IMR-90 (cell line): ENCODE measurements around the gene WASL. TPM values are rescaled to one million over a fixed set of nuclear protein-coding genes. Genes with fewer than 3 reads are reported as not detected.

ENCODE experiments used
- ATAC-seq: fragments of 200-7000 bp; cut with Tn5 transposase; 2 replicates; pipeline ENCODE4 v1.9.1; 2020; ENCODE audit warnings: low read depth, mild to moderate bottlenecking, moderate library complexity
- BruUV-seq: library from RNA; stranded (reverse); fragments of 400-500 nt; replicated peaks from 2 replicates; lab custom pipeline; 2021; lab: Mats Ljungman, UMichigan
- CTCF ChIA-PET: fragments of 300-600 bp; formaldehyde crosslinking; extraction: SDS; loops from one replicate; lab custom pipeline; 2021; ENCODE audit warnings: antibody characterized with exemption; lab: Yijun Ruan, JAX
- POLR2A ChIA-PET: fragments of 300-600 bp; sonication (Branson Sonifier 250); formaldehyde crosslinking; loops from one replicate; lab custom pipeline; 2022; ENCODE audit warnings: antibody characterized with exemption; ENCODE audit not compliant: unreplicated experiment; lab: Charles Lee
- DNase-seq: peaks from one replicate; pipeline ENCODE4 v3.0.0; 2013
- H2AFZ ChIP-seq: replicated peaks from 2 replicates; pipeline ENCODE3; 2013; ENCODE audit warnings: low read length, mild to moderate bottlenecking; ENCODE audit not compliant: poor library complexity
- H2AK5ac ChIP-seq: 2 replicates; pipeline ENCODE4 v1.6.1; 2013; ENCODE audit warnings: low read depth, low read length, inconsistent platforms
- H2AK9ac ChIP-seq: replicated peaks from 2 replicates; pipeline ENCODE3; 2013; ENCODE audit warnings: mild to moderate bottlenecking, low read depth, low read length, moderate library complexity; ENCODE audit not compliant: poor library complexity
- H2BK120ac ChIP-seq: 2 replicates; pipeline ENCODE4 v1.6.1; 2013; ENCODE audit warnings: low read depth, low read length, inconsistent platforms
- H2BK15ac ChIP-seq: 3 replicates; pipeline ENCODE4 v1.6.1; 2013; ENCODE audit warnings: low read depth, low read length, inconsistent platforms
- H2BK20ac ChIP-seq: 2 replicates; pipeline ENCODE4 v1.6.1; 2013; ENCODE audit warnings: low read depth, mild to moderate bottlenecking, inconsistent platforms, low read length, moderate library complexity
- H2BK5ac ChIP-seq: 2 replicates; pipeline ENCODE4 v1.6.1; 2013; ENCODE audit warnings: mild to moderate bottlenecking, low read depth, low read length, inconsistent platforms; ENCODE audit not compliant: poor library complexity, severe bottlenecking
- H3K14ac ChIP-seq: replicated peaks from 2 replicates; pipeline ENCODE4 v1.6.1; 2013; ENCODE audit warnings: low read depth, low read length, inconsistent platforms
- H3K18ac ChIP-seq: 2 replicates; pipeline ENCODE4 v1.6.1; 2013; ENCODE audit warnings: low read depth, low read length, control low read depth
- H3K23ac ChIP-seq: 2 replicates; pipeline ENCODE4 v1.6.1; 2013; ENCODE audit warnings: low read depth, low read length, inconsistent platforms
- H3K27ac ChIP-seq: 2 replicates; pipeline ENCODE4 v1.5.1; 2013; ENCODE audit warnings: mild to moderate bottlenecking, control low read depth, low read length; ENCODE audit not compliant: insufficient read depth
- H3K27me3 ChIP-seq: 2 replicates; pipeline ENCODE4 v1.6.1; 2013; ENCODE audit warnings: low read length; ENCODE audit not compliant: control insufficient read depth, insufficient read depth
- H3K36me3 ChIP-seq: 2 replicates; pipeline ENCODE4 v1.6.1; 2013; ENCODE audit warnings: low read length, mixed read lengths; ENCODE audit not compliant: control insufficient read depth, insufficient read depth
- H3K4ac ChIP-seq: 2 replicates; pipeline ENCODE4 v1.6.1; 2013; ENCODE audit warnings: low read depth, low read length, inconsistent platforms
- H3K4me1 ChIP-seq: 2 replicates; pipeline ENCODE4 v1.6.1; 2013; ENCODE audit warnings: low read length, mixed read lengths; ENCODE audit not compliant: control insufficient read depth, insufficient read depth
- H3K4me2 ChIP-seq: 2 replicates; pipeline ENCODE4 v1.6.1; 2013; ENCODE audit warnings: low read depth, mild to moderate bottlenecking, control low read depth, low read length, moderate library complexity
- H3K4me3 ChIP-seq: 2 replicates; pipeline ENCODE4 v1.5.1; 2013; ENCODE audit warnings: low read depth, mild to moderate bottlenecking, control low read depth, low read length, moderate library complexity; ENCODE audit not compliant: insufficient read depth
- H3K56ac ChIP-seq: 2 replicates; pipeline ENCODE4 v1.6.1; 2013; ENCODE audit warnings: low read length, inconsistent platforms; ENCODE audit not compliant: insufficient read depth; ENCODE audit errors: extremely low read depth
- H3K79me1 ChIP-seq, 2 experiments: 2 replicates each; pipeline ENCODE4 v1.6.1; 2013; ENCODE audit warnings: low read length in 2 of 2, inconsistent platforms in 1 of 2, low read depth in 1 of 2
- H3K9ac ChIP-seq: 2 replicates; pipeline ENCODE4 v1.6.1; 2013; ENCODE audit warnings: low read depth, low read length, control low read depth
- H3K9me1 ChIP-seq: 2 replicates; pipeline ENCODE4 v1.6.1; 2013; ENCODE audit warnings: low read length, inconsistent platforms; ENCODE audit not compliant: insufficient read depth
- H3K9me3 ChIP-seq: 2 replicates; pipeline ENCODE4 v1.6.1; 2013; ENCODE audit warnings: low read length; ENCODE audit not compliant: control insufficient read depth, insufficient read depth
- H4K20me1 ChIP-seq: 2 replicates; pipeline ENCODE4 v1.6.1; 2013; ENCODE audit warnings: low read length, inconsistent platforms; ENCODE audit not compliant: insufficient read depth
- H4K5ac ChIP-seq: 2 replicates; pipeline ENCODE4 v1.6.1; 2013; ENCODE audit warnings: mild to moderate bottlenecking, low read depth, low read length, control low read depth
- H4K8ac ChIP-seq, 2 experiments: 2 replicates each; pipeline ENCODE4 v1.6.1; 2013; ENCODE audit warnings: low read depth in 2 of 2, low read length in 2 of 2, control low read depth in 1 of 2, inconsistent platforms in 1 of 2
- H4K91ac ChIP-seq: 2 replicates; pipeline ENCODE4 v1.6.1; 2013; ENCODE audit warnings: low read depth, low read length, inconsistent platforms; ENCODE audit not compliant: insufficient read depth
- BHLHE40 ChIP-seq: fragments of 150-350 bp; IDR thresholded peaks from 2 replicates; pipeline ENCODE4 v1.6.1; 2016; ENCODE audit warnings: mild to moderate bottlenecking, low read depth, low read length
- CEBPB ChIP-seq: IDR thresholded peaks from 2 replicates; pipeline ENCODE4 v1.6.1; 2012; ENCODE audit warnings: low read depth, low read length, improper control_type of control experiment
- CHD1 ChIP-seq: IDR thresholded peaks from 2 replicates; pipeline ENCODE4 v1.6.1; 2012; ENCODE audit warnings: low read depth, low read length, improper control_type of control experiment
- FOS ChIP-seq: fragments of 150-350 bp; IDR thresholded peaks from 2 replicates; pipeline ENCODE4 v1.6.1; 2016; ENCODE audit warnings: low read depth, low read length
- MAFK ChIP-seq: IDR thresholded peaks from 2 replicates; pipeline ENCODE4 v1.6.1; 2012; ENCODE audit warnings: low read depth, low read length, improper control_type of control experiment
- MAZ ChIP-seq: IDR thresholded peaks from 2 replicates; pipeline ENCODE4 v1.6.1; 2012; ENCODE audit warnings: low read depth, mild to moderate bottlenecking, low read length, improper control_type of control experiment, moderate library complexity, borderline replicate concordance
- MXI1 ChIP-seq: IDR thresholded peaks from 2 replicates; pipeline ENCODE4 v1.6.1; 2012; ENCODE audit warnings: low read depth, mild to moderate bottlenecking, low read length, moderate library complexity, borderline replicate concordance
- NFE2L2 ChIP-seq: fragments of 150-350 bp; IDR thresholded peaks from 2 replicates; pipeline ENCODE4 v1.6.1; 2016; ENCODE audit warnings: low read depth, mild to moderate bottlenecking, low read length
- POLR2A ChIP-seq: IDR thresholded peaks from 2 replicates; pipeline ENCODE4 v1.6.1; 2012; ENCODE audit warnings: mild to moderate bottlenecking, low read depth, low read length
- RAD21 ChIP-seq: IDR thresholded peaks from 2 replicates; pipeline ENCODE4 v1.6.1; 2012; ENCODE audit warnings: low read length, improper control_type of control experiment
- RCOR1 ChIP-seq: IDR thresholded peaks from 2 replicates; pipeline ENCODE4 v1.6.1; 2012; ENCODE audit warnings: mild to moderate bottlenecking, low read length, improper control_type of control experiment; ENCODE audit not compliant: insufficient replicate concordance
- RFX5 ChIP-seq: IDR thresholded peaks from 2 replicates; pipeline ENCODE4 v1.8.0; 2012; ENCODE audit warnings: low read depth, mild to moderate bottlenecking, low read length, moderate library complexity
- SMC3 ChIP-seq: fragments of 150-350 bp; IDR thresholded peaks from 2 replicates; pipeline ENCODE4 v1.6.1; 2016; ENCODE audit warnings: low read depth, mild to moderate bottlenecking, antibody characterized with exemption, low read length, moderate library complexity
- WGBS, 2 experiments: methylation state at CpG; one replicate each; pipeline versions ENCODE4 v1.1.5 to v1.1.7; 2013; ENCODE audit warnings: missing lambda C conversion rate in 2 of 2; ENCODE audit not compliant: insufficient read length in 1 of 2; ENCODE audit errors: extremely low coverage in 2 of 2; 5-methylcytosine and 5-hydroxymethylcytosine counted together
- dilution Hi-C: fragments of 300-500 bp; cut with HindIII; formaldehyde crosslinking; loops from one replicate; pipeline ENCODE4 v1.14.3; 2018; ENCODE audit warnings: low sequenced_read_pairs; ENCODE audit not compliant: unreplicated experiment
- in situ Hi-C: fragments of 300-500 bp; cut with MboI; formaldehyde crosslinking; loops from 3 replicates; pipeline ENCODE4 v1.14.3; 2019; ENCODE audit warnings: low sequenced_read_pairs, inconsistent platforms, mixed read lengths
- intact Hi-C: fragments of 100-400 bp; cut with micrococcal nuclease; formaldehyde crosslinking; loops from 2 replicates; pipeline ENCODE4 v1.10.0; 2022
- polyA plus RNA-seq, 3 experiments: library from polyadenylated mRNA; depleted of rRNA; stranded (reverse); fragments of >200 nt; gene quantifications; 2 replicates each; pipeline ENCODE4 v1.2.3, GENCODE V29; 2012; ENCODE audit warnings: low replicate concordance in 1 of 3
- total RNA-seq: library from RNA; depleted of rRNA; stranded (reverse); fragments of >200 nt; gene quantifications from 2 replicates; pipeline ENCODE4 v1.2.3, GENCODE V29; 2012
- TF ChIP-seq, protein P1 (sequence below): fragments of 150-350 bp; IDR thresholded peaks from 2 replicates; pipeline ENCODE4 v1.6.1; 2016; ENCODE audit warnings: low read depth, mild to moderate bottlenecking, low read length, moderate library complexity, borderline replicate concordance
- TF ChIP-seq, protein P2 (sequence below): fragments of 150-350 bp; IDR thresholded peaks from 2 replicates; pipeline ENCODE4 v1.6.1; 2017; ENCODE audit warnings: mild to moderate bottlenecking, antibody characterized with exemption, low read length, low read depth
- TF ChIP-seq, protein P3 (sequence below): conservative IDR thresholded peaks from 2 replicates; pipeline ENCODE4 v1.5.1; 2012; ENCODE audit warnings: mild to moderate bottlenecking, low read depth, low read length, improper control_type of control experiment

The WASL gene
- total and polyA plus RNA-seq, 2 of the 4 experiments (the other 2 are of a cell fraction) = 2.3 to 7.9 TPM

DNA sequence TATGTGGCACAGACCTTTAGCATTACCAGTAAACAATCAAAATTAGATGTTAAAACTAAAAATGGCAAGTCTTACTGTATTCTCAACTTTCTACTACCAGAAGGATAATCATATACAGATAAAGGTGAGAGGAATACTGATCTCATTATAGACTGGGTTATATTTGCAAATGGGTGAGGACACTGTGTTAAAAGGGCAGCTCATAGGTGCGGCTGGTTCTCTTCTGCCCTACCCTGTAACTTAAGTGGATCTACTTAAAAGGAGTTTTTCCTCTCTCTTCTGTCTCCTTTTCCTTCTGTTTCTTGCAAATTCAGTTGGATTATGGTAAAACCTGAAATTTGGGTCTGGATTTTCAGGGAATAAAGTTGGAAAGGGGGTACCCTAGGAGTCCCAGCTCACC is 33.0 kb downstream of the WASL start:
- Histone ChIP-seq H3K9me1 (peaks cover 16% of the 10 kb centered on the region), H2AK5ac (no peak overlapping the region), H2BK20ac (no peak overlapping the region), H2BK15ac (no peak overlapping the region), H3K9me3 (no peaks in the 10 kb centered on the region), H3K14ac (no peak overlapping the region), H3K79me1 (peaks cover 22 to 60% of the 10 kb centered on the region in 2 experiments), H3K27ac (no peak overlapping the region), H3K27me3 (no peaks in the 10 kb centered on the region), H4K8ac (no peak overlapping the region), H3K4me2 (no peak overlapping the region), H3K36me3 (no peaks in the 10 kb centered on the region), H4K5ac (no peak overlapping the region), H3K4me1 (peaks cover 15% of the 10 kb centered on the region), H2BK120ac (no peak overlapping the region), H4K20me1 (peaks cover 39% of the 10 kb centered on the region; the same call in 1 of the 2 replicates), H2BK5ac (no peak overlapping the region), H2AK9ac (no peak overlapping the region), H3K18ac (no peak overlapping the region), H2AFZ (no peak overlapping the region), H3K56ac (no peak overlapping the region), H3K9ac (no peak overlapping the region), H3K4me3 (no peak overlapping the region), H3K23ac (no peak overlapping the region), H4K91ac (no peak overlapping the region), H3K4ac (no peak overlapping the region)
- WGBS, 2 experiments = no CpG with 5 or more reads among the region's 1 CpG
- dilution Hi-C loops (no loop called here), intact Hi-C loops (no loop called here), in situ Hi-C loops (no loop called here)
- DNase-seq = no peak
- BruUV-seq = no TSS peak
- no peak for TF ChIP-seq FOS
- no peak for TF ChIP-seq MAFK
- no peak for TF ChIP-seq RFX5
- no peak for TF ChIP-seq RAD21
- TF ChIP-seq CEBPB = no peak
- TF ChIP-seq, protein P1, sequence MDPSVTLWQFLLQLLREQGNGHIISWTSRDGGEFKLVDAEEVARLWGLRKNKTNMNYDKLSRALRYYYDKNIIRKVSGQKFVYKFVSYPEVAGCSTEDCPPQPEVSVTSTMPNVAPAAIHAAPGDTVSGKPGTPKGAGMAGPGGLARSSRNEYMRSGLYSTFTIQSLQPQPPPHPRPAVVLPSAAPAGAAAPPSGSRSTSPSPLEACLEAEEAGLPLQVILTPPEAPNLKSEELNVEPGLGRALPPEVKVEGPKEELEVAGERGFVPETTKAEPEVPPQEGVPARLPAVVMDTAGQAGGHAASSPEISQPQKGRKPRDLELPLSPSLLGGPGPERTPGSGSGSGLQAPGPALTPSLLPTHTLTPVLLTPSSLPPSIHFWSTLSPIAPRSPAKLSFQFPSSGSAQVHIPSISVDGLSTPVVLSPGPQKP = no peak
- no peak for TF ChIP-seq SMC3
- TF ChIP-seq, protein P2, sequence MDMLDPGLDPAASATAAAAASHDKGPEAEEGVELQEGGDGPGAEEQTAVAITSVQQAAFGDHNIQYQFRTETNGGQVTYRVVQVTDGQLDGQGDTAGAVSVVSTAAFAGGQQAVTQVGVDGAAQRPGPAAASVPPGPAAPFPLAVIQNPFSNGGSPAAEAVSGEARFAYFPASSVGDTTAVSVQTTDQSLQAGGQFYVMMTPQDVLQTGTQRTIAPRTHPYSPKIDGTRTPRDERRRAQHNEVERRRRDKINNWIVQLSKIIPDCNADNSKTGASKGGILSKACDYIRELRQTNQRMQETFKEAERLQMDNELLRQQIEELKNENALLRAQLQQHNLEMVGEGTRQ = no peak
- TF ChIP-seq BHLHE40 = no peak
- no peak for TF ChIP-seq POLR2A
- TF ChIP-seq MAZ = no peak
- TF ChIP-seq NFE2L2 = no peak
- TF ChIP-seq MXI1 = no peak
- TF ChIP-seq RCOR1 = no peak
- TF ChIP-seq CHD1 = no peak
- TF ChIP-seq, protein P3, sequence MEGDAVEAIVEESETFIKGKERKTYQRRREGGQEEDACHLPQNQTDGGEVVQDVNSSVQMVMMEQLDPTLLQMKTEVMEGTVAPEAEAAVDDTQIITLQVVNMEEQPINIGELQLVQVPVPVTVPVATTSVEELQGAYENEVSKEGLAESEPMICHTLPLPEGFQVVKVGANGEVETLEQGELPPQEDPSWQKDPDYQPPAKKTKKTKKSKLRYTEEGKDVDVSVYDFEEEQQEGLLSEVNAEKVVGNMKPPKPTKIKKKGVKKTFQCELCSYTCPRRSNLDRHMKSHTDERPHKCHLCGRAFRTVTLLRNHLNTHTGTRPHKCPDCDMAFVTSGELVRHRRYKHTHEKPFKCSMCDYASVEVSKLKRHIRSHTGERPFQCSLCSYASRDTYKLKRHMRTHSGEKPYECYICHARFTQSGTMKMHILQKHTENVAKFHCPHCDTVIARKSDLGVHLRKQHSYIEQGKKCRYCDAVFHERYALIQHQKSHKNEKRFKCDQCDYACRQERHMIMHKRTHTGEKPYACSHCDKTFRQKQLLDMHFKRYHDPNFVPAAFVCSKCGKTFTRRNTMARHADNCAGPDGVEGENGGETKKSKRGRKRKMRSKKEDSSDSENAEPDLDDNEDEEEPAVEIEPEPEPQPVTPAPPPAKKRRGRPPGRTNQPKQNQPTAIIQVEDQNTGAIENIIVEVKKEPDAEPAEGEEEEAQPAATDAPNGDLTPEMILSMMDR = no peak
- no peak for ATAC-seq
- CTCF ChIA-PET = interaction anchor here (1.0 kb wide), 1 partner anchor 116 kb away, joined by 3 read pairs; no protein-coding TSS in a partner anchor
- POLR2A ChIA-PET = no interaction called here
